H9 (cell line): ENCODE results near the gene POFUT2. TPM values are rescaled to one million over a fixed set of nuclear protein-coding genes. Genes with fewer than 3 reads are reported as not detected.
A peak's percentile ranks its signal among the peaks of the same experiment; 100 is the strongest.

Experiments
- DNase-seq: peaks from one replicate; pipeline ENCODE4 v3.0.0-alpha.2; 2017
- H2AFZ ChIP-seq: one replicate; pipeline ENCODE4 v1.6.1; 2013; ENCODE audit warnings: mild to moderate bottlenecking, low read length, control low read depth, moderate library complexity
- H2AK5ac ChIP-seq: 2 replicates; pipeline ENCODE4 v1.6.1; 2013; ENCODE audit warnings: low read length, control low read depth, mixed read lengths; ENCODE audit not compliant: insufficient read length
- H2BK120ac ChIP-seq: one replicate; pipeline ENCODE4 v1.6.1; 2013; ENCODE audit warnings: low read depth, mild to moderate bottlenecking, low read length, control low read depth, inconsistent platforms; ENCODE audit not compliant: poor library complexity, severe bottlenecking
- H2BK12ac ChIP-seq: 2 replicates; pipeline ENCODE4 v1.6.1; 2013; ENCODE audit warnings: low read length, control low read depth, mixed read lengths, low read depth; ENCODE audit not compliant: insufficient read length
- H2BK15ac ChIP-seq: 2 replicates; pipeline ENCODE4 v1.6.1; 2013; ENCODE audit warnings: low read depth, low read length, control low read depth
- H2BK20ac ChIP-seq: one replicate; pipeline ENCODE4 v1.6.1; 2013; ENCODE audit warnings: low read depth, mild to moderate bottlenecking, low read length, control low read depth, inconsistent platforms; ENCODE audit not compliant: poor library complexity, severe bottlenecking
- H2BK5ac ChIP-seq: 2 replicates; pipeline ENCODE4 v1.6.1; 2013; ENCODE audit warnings: low read length, control low read depth, mixed read lengths; ENCODE audit not compliant: insufficient read length
- H3K14ac ChIP-seq: 2 replicates; pipeline ENCODE4 v1.6.1; 2013; ENCODE audit warnings: low read length, control low read depth; ENCODE audit not compliant: insufficient read depth
- H3K18ac ChIP-seq: 2 replicates; pipeline ENCODE4 v1.6.1; 2013; ENCODE audit warnings: low read depth, mild to moderate bottlenecking, mixed read lengths, low read length, control low read depth; ENCODE audit not compliant: insufficient read length
- H3K23ac ChIP-seq: 2 replicates; pipeline ENCODE4 v1.6.1; 2013; ENCODE audit warnings: low read length, control low read depth, mixed read lengths, low read depth; ENCODE audit not compliant: insufficient read length
- H3K23me2 ChIP-seq: 2 replicates; pipeline ENCODE4 v1.6.1; 2013; ENCODE audit warnings: low read depth, mild to moderate bottlenecking, mixed read lengths, low read length, control low read depth; ENCODE audit not compliant: insufficient read length, poor library complexity, severe bottlenecking
- H3K27ac ChIP-seq: 2 replicates; pipeline ENCODE4 v1.5.1; 2013; ENCODE audit warnings: low read length, control low read depth, mixed read lengths, low read depth; ENCODE audit not compliant: insufficient read length
- H3K27me3 ChIP-seq: 2 replicates; pipeline ENCODE4 v1.6.1; 2013; ENCODE audit warnings: low read length, control low read depth, inconsistent platforms; ENCODE audit not compliant: insufficient read depth
- H3K4ac ChIP-seq: 2 replicates; pipeline ENCODE4 v1.6.1; 2013; ENCODE audit warnings: low read depth, mild to moderate bottlenecking, control low read depth, inconsistent platforms, low read length, moderate library complexity
- H3K4me1 ChIP-seq: 2 replicates; pipeline ENCODE4 v1.6.1; 2013; ENCODE audit warnings: low read length, control low read depth, inconsistent platforms; ENCODE audit not compliant: insufficient read depth
- H3K4me2 ChIP-seq: 2 replicates; pipeline ENCODE4 v1.6.1; 2013; ENCODE audit warnings: low read length, control low read depth, mixed read lengths; ENCODE audit not compliant: insufficient read length, insufficient read depth
- H3K56ac ChIP-seq: 2 replicates; pipeline ENCODE4 v1.6.1; 2013; ENCODE audit warnings: low read depth, mild to moderate bottlenecking, mixed read lengths, low read length, control low read depth; ENCODE audit not compliant: insufficient read length
- H3K79me1 ChIP-seq: 2 replicates; pipeline ENCODE4 v1.6.1; 2013; ENCODE audit warnings: low read depth, mild to moderate bottlenecking, moderate library complexity, low read length, control low read depth, inconsistent platforms; ENCODE audit not compliant: insufficient read depth, poor library complexity, severe bottlenecking
- H3K79me2 ChIP-seq: 2 replicates; pipeline ENCODE4 v1.6.1; 2013; ENCODE audit warnings: low read length, control low read depth, inconsistent platforms; ENCODE audit not compliant: insufficient read depth
- H3K9ac ChIP-seq: 2 replicates; pipeline ENCODE4 v1.6.1; 2013; ENCODE audit warnings: low read length, control low read depth, mixed read lengths; ENCODE audit not compliant: insufficient read length; ENCODE audit errors: extremely low read depth
- H3K9me3 ChIP-seq: one replicate; pipeline ENCODE4 v1.6.1; 2013; ENCODE audit warnings: low read depth, low read length, inconsistent platforms; ENCODE audit not compliant: control insufficient read depth
- H3T11ph ChIP-seq: one replicate; pipeline ENCODE4 v1.6.1; 2013; ENCODE audit warnings: mild to moderate bottlenecking, low read length, control low read depth, inconsistent platforms
- H4K20me1 ChIP-seq: one replicate; pipeline ENCODE4 v1.6.1; 2013; ENCODE audit not compliant: control insufficient read depth, insufficient read length, insufficient read depth
- H4K5ac ChIP-seq: 2 replicates; pipeline ENCODE4 v1.6.1; 2013; ENCODE audit warnings: low read depth, mild to moderate bottlenecking, mixed read lengths, low read length, control low read depth; ENCODE audit not compliant: insufficient read length
- H4K8ac ChIP-seq: replicated peaks from 2 replicates; pipeline ENCODE4 v1.6.1; 2013; ENCODE audit warnings: low read length, control low read depth, mixed read lengths, low read depth; ENCODE audit not compliant: insufficient read length
- H4K91ac ChIP-seq: 2 replicates; pipeline ENCODE4 v1.6.1; 2013; ENCODE audit warnings: low read depth, mild to moderate bottlenecking, moderate library complexity, mixed read lengths, low read length, control low read depth; ENCODE audit not compliant: insufficient read length
- H3K27ac Mint-ChIP-seq, 3 experiments: 2 replicates in 2 of 3; 3 replicates in 1 of 3; pipeline ENCODE4 v1.8.0; 2020 to 2021; ENCODE audit warnings: mixed read lengths in 3 of 3, mild to moderate bottlenecking in 1 of 3, moderate library complexity in 1 of 3
- H3K27me3 Mint-ChIP-seq: 2 replicates; pipeline ENCODE4 v1.8.0; 2021; ENCODE audit warnings: low read depth, mild to moderate bottlenecking, moderate library complexity, mixed read lengths
- H3K36me3 Mint-ChIP-seq, 3 experiments: 2 replicates in 2 of 3; 3 replicates in 1 of 3; pipeline ENCODE4 v1.8.0; 2020 to 2021; ENCODE audit warnings: low read depth in 3 of 3, mixed read lengths in 3 of 3; ENCODE audit not compliant: insufficient read depth in 1 of 3
- H3K4me1 Mint-ChIP-seq, 2 experiments: 2 replicates each; pipeline ENCODE4 v1.8.0; 2020; ENCODE audit warnings: mixed read lengths in 2 of 2
- H3K4me3 Mint-ChIP-seq, 2 experiments: 2 replicates in 1 of 2; 3 replicates in 1 of 2; pipeline ENCODE4 v1.8.0; 2020 to 2021; ENCODE audit warnings: mild to moderate bottlenecking in 2 of 2, mixed read lengths in 2 of 2, moderate library complexity in 1 of 2
- H3K9me3 Mint-ChIP-seq, 2 experiments: 2 replicates in 1 of 2; 3 replicates in 1 of 2; pipeline ENCODE4 v1.8.0; 2020; ENCODE audit warnings: mild to moderate bottlenecking in 2 of 2, mixed read lengths in 2 of 2, moderate library complexity in 1 of 2
- CTCF ChIP-seq: fragments of 200-600 bp; sonication (generic); conservative IDR thresholded peaks from 3 replicates; pipeline ENCODE4 v1.8.0; 2021; ENCODE audit warnings: antibody characterized with exemption, mild to moderate bottlenecking
- WGBS: extraction: QIAGEN DNeasy Blood & Tissue Kit; methylation state at CpG from one replicate; pipeline ENCODE4 v1.1.7; 2013; ENCODE audit warnings: missing lambda C conversion rate, low lambda C conversion rate, mixed read lengths; ENCODE audit not compliant: insufficient read length; ENCODE audit errors: extremely low coverage; 5-methylcytosine and 5-hydroxymethylcytosine counted together
- total RNA-seq: library from RNA; stranded (reverse); gene quantifications from 2 replicates; pipeline ENCODE4 v1.2.1, GENCODE V29; 2021

Gene POFUT2
- total RNA-seq, 1 experiment from 2014 or later: 34.8 TPM

GRCh38 chr21:45318146-45318555, 30.5 kb upstream of the POFUT2 start:
- no peak overlapping the region for H3K27ac ChIP-seq
- no peak overlapping the region for H2BK5ac ChIP-seq
- Mint-ChIP-seq H3K27ac (peak overlapping the region in 1 of 3 experiments; percentile 72; a peak in 1 of 7 replicates), H3K9me3 (no peaks in the 10 kb centered on the region), H3K4me1 (peaks cover 16 to 19% of the 10 kb centered on the region in 2 experiments), H3K36me3 (no peaks in the 10 kb centered on the region), H3K4me3 (no peak overlapping the region), H3K27me3 (peaks cover 7% of the 10 kb centered on the region)
- H2BK120ac ChIP-seq: no peak overlapping the region
- no peak overlapping the region for H3K18ac ChIP-seq
- no peak overlapping the region for H3K9ac ChIP-seq
- H4K8ac ChIP-seq: no peak overlapping the region
- H2AK5ac ChIP-seq: no peak overlapping the region
- H3K79me2 ChIP-seq: no peaks in the 10 kb centered on the region
- no peak overlapping the region for H3K4me2 ChIP-seq
- H2BK15ac ChIP-seq: no peak overlapping the region
- no peak for DNase-seq
- no peaks in the 10 kb centered on the region for H4K20me1 ChIP-seq
- WGBS: no CpG with 5 or more reads among the region's 7 CpGs
- H2BK20ac ChIP-seq: no peak overlapping the region
- no peak overlapping the region for H3T11ph ChIP-seq
- H3K79me1 ChIP-seq: no peaks in the 10 kb centered on the region
- H3K27me3 ChIP-seq: no peaks in the 10 kb centered on the region
- H3K23ac ChIP-seq: no peak overlapping the region
- H3K14ac ChIP-seq: no peak overlapping the region
- no peak overlapping the region for H2AFZ ChIP-seq
- H2BK12ac ChIP-seq: no peak overlapping the region
- H3K56ac ChIP-seq: no peak overlapping the region
- TF ChIP-seq CTCF: no peak
- H4K91ac ChIP-seq: no peak overlapping the region
- no peaks in the 10 kb centered on the region for H3K23me2 ChIP-seq
- no peaks in the 10 kb centered on the region for H3K9me3 ChIP-seq
- no peaks in the 10 kb centered on the region for H3K4me1 ChIP-seq
- no peak overlapping the region for H3K4ac ChIP-seq
- H4K5ac ChIP-seq: no peak overlapping the region
